Loucy (cell line): ENCODE data around the gene MYH3.

Experiments used
- CTCF ChIP-seq: fragments of 200-600 bp; sonication (generic); conservative IDR thresholded peaks from 2 replicates; pipeline ENCODE4 v1.5.1; 2014; ENCODE audit warnings: mild to moderate bottlenecking, antibody characterized with exemption, low read length
- EZH2phosphoT487 ChIP-seq: fragments of 200-600 bp; IDR thresholded peaks from 2 replicates; pipeline ENCODE4 v1.6.1; 2018; ENCODE audit warnings: antibody characterized with exemption, mild to moderate bottlenecking, moderate library complexity, borderline replicate concordance

- TF ChIP-seq EZH2phosphoT487 (no peak), CTCF (no peak)
Measured at GRCh38 chr17:10603931-10604330, 53.2 kb downstream of the MYH3 start.
